SU-DHL-6 (cell line): ENCODE results near the gene MYOF.

ENCODE experiments used
- H2AFZ ChIP-seq: fragments of 200-600 bp; sonication (generic); 2 replicates; pipeline ENCODE4 v1.6.1; 2014; ENCODE audit warnings: low read depth, mild to moderate bottlenecking, moderate library complexity, mixed read lengths, antibody characterized with exemption, low read length; ENCODE audit not compliant: severe bottlenecking
- H3F3A ChIP-seq: fragments of 200-600 bp; shearing (Covaris generic); 2 replicates; pipeline ENCODE4 v1.6.0; 2016; ENCODE audit warnings: antibody characterized with exemption, mild to moderate bottlenecking; ENCODE audit not compliant: insufficient read depth
- H3K27ac ChIP-seq: fragments of 200-600 bp; sonication (generic); 2 replicates; pipeline ENCODE4 v1.5.1; 2016; ENCODE audit warnings: low read depth, mild to moderate bottlenecking, low read length, moderate library complexity, mixed read lengths
- H3K27me3 ChIP-seq: fragments of 200-600 bp; sonication (generic), shearing (Covaris generic); 2 replicates; pipeline ENCODE4 v1.6.0; 2014; ENCODE audit warnings: mild to moderate bottlenecking, low read length
- H3K36me3 ChIP-seq: fragments of 200-600 bp; sonication (generic); 2 replicates; pipeline ENCODE4 v1.6.1; 2014; ENCODE audit warnings: mild to moderate bottlenecking, low read length, mixed read lengths
- H3K4me2 ChIP-seq: fragments of 300-600, 200-600 bp; shearing (Covaris generic), sonication (generic); 2 replicates; pipeline ENCODE4 v1.6.0; 2014; ENCODE audit warnings: low read length, low read depth, mild to moderate bottlenecking; ENCODE audit not compliant: poor library complexity, severe bottlenecking
- H3K4me3 ChIP-seq: fragments of 200-600 bp; sonication (generic); 2 replicates; pipeline ENCODE4 v1.5.1; 2014; ENCODE audit warnings: antibody characterized with exemption, low read length, mild to moderate bottlenecking, mixed read lengths; ENCODE audit not compliant: insufficient read depth, poor library complexity, severe bottlenecking
- H3K79me2 ChIP-seq: fragments of 200-600 bp; sonication (generic); 2 replicates; pipeline ENCODE4 v1.6.1; 2014; ENCODE audit warnings: mild to moderate bottlenecking, low read length, moderate library complexity; ENCODE audit not compliant: insufficient read depth
- H3K9ac ChIP-seq: fragments of 200-600 bp; sonication (generic); 2 replicates; pipeline ENCODE4 v1.7.0; 2014; ENCODE audit warnings: mild to moderate bottlenecking, low read length
- H3K9me2 ChIP-seq: fragments of 200-600 bp; sonication (generic); replicated peaks from 2 replicates; pipeline ENCODE4 v1.6.1; 2014; ENCODE audit warnings: low read length; ENCODE audit not compliant: insufficient read depth
- H3K9me3 ChIP-seq: fragments of 200-600 bp; sonication (generic); 2 replicates; pipeline ENCODE4 v1.6.1; 2014; ENCODE audit warnings: low read length, mixed read lengths; ENCODE audit not compliant: insufficient read depth
- H4K20me1 ChIP-seq: fragments of 200-600 bp; sonication (generic); 2 replicates; pipeline ENCODE4 v1.6.1; 2014; ENCODE audit warnings: low read depth, mild to moderate bottlenecking, antibody characterized with exemption, low read length, moderate library complexity, mixed read lengths
- CTCF ChIP-seq: fragments of 200-600 bp; sonication (generic); IDR thresholded peaks from one replicate; pipeline ENCODE4 v1.5.1; 2017; ENCODE audit warnings: antibody characterized with exemption, mild to moderate bottlenecking, low read length, moderate library complexity; ENCODE audit not compliant: insufficient read depth, poor library complexity, severe bottlenecking
- EZH2phosphoT487 ChIP-seq: fragments of 200-600 bp; sonication (generic), shearing (Covaris generic); conservative IDR thresholded peaks from 2 replicates; pipeline ENCODE4 v1.6.1; 2018; ENCODE audit warnings: mild to moderate bottlenecking, antibody characterized with exemption, low read length, moderate library complexity, mixed read lengths

The MYOF gene

GRCh38 chr10:93344691-93345090, 137.4 kb downstream of the MYOF start:
- TF ChIP-seq EZH2phosphoT487 (no peak), CTCF (no peak)
- Histone ChIP-seq H3K27ac (no peak overlapping the region), H3K36me3 (no peaks in the 10 kb centered on the region)

GRCh38 chr10:93342921-93343320, 139.2 kb downstream of the MYOF start:
- Histone ChIP-seq H3K79me2 (no peaks in the 10 kb centered on the region), H4K20me1 (no peaks in the 10 kb centered on the region), H3K9ac (no peak overlapping the region), H3K4me3 (no peak overlapping the region), H3F3A (no peaks in the 10 kb centered on the region), H3K9me2 (no peaks in the 10 kb centered on the region), H2AFZ (no peak overlapping the region), H3K27me3 (no peaks in the 10 kb centered on the region), H3K27ac (no peak overlapping the region), H3K9me3 (no peaks in the 10 kb centered on the region), H3K4me2 (no peak overlapping the region), H3K36me3 (no peaks in the 10 kb centered on the region)
- TF ChIP-seq EZH2phosphoT487 (no peak), CTCF (no peak)

More at GRCh38 chr10:93344691-93345090, 137.4 kb downstream of the MYOF start:
- no peaks in the 10 kb centered on the region for H4K20me1 ChIP-seq
- H3K27me3 ChIP-seq = no peaks in the 10 kb centered on the region
- H3K79me2 ChIP-seq = no peaks in the 10 kb centered on the region
- H3K9me3 ChIP-seq = no peaks in the 10 kb centered on the region
- H3K9me2 ChIP-seq = no peaks in the 10 kb centered on the region
- H2AFZ ChIP-seq = no peak overlapping the region
- H3F3A ChIP-seq = no peaks in the 10 kb centered on the region
- no peak overlapping the region for H3K4me2 ChIP-seq
- H3K9ac ChIP-seq = no peak overlapping the region
- no peak overlapping the region for H3K4me3 ChIP-seq

DNA sequence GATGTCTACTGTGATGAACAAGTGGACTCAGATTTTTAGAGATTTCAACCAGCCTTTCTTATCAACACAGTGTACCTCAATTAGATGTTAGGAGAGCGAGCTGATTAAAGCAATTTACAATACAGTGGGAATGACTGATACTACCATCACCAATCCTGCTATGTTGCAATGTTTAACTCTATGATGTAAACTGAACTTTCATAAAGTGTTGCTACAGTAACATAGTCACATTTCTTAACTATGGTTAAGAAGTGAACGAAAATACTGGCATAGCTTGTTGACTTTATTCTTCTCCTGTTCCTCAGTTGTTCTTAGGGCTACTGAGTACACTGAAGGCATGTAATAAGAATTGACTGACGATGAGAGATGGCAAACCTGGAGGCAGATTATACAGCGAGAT, 139.8 kb downstream of the MYOF start:
- no peak overlapping the region for H2AFZ ChIP-seq
- H3K27me3 ChIP-seq = no peaks in the 10 kb centered on the region
- no peaks in the 10 kb centered on the region for H3F3A ChIP-seq
- no peaks in the 10 kb centered on the region for H3K9me3 ChIP-seq
- no peaks in the 10 kb centered on the region for H3K79me2 ChIP-seq
- no peak overlapping the region for H3K4me2 ChIP-seq
- H3K4me3 ChIP-seq = no peak overlapping the region
- H4K20me1 ChIP-seq = no peaks in the 10 kb centered on the region
- no peaks in the 10 kb centered on the region for H3K36me3 ChIP-seq
- TF ChIP-seq CTCF (no peak), EZH2phosphoT487 (no peak)
- no peak overlapping the region for H3K27ac ChIP-seq
- H3K9me2 ChIP-seq = no peaks in the 10 kb centered on the region
- H3K9ac ChIP-seq = no peak overlapping the region
